HG02970 (cell line): ENCODE data around the gene HERC3.

Experiments used
- ATAC-seq: cut with Tn5 transposase; IDR thresholded peaks from one replicate; pipeline ENCODE4 v1.9.1; 2021; ENCODE audit warnings: mild to moderate bottlenecking, moderate library complexity, moderate number of reproducible peaks; ENCODE audit not compliant: unreplicated experiment, low FRiP score

HERC3 gene

GRCh38 chr4:88591787-88592599, at the start of gene HERC3:
Gene HERC3 (plus strand): TSS chr4:88592480. CDS start chr4:88605824, 13,344 bp downstream.
- ATAC-seq: peak; percentile 98

GRCh38 chr4:88549815-88550214, 42.5 kb upstream of the HERC3 start:
- no peak for ATAC-seq

GRCh38 chr4:88567591-88567990, 24.7 kb upstream of the HERC3 start:
- ATAC-seq: no peak

- no peak for ATAC-seq
These were observed 22.3 kb upstream of the HERC3 start for GRCh38 chr4:88570001-88570400.

GRCh38 chr4:88573276-88573980, 18.9 kb upstream of the HERC3 start:
- no peak for ATAC-seq

- no peak for ATAC-seq
These were observed 18.3 kb upstream of the HERC3 start for GRCh38 chr4:88573995-88574394.

- no peak for ATAC-seq
These were observed 17.1 kb upstream of the HERC3 start for GRCh38 chr4:88575186-88575585.

- no peak for ATAC-seq
These were observed 9.8 kb upstream of the HERC3 start for GRCh38 chr4:88582493-88582892.

GRCh38 chr4:88583631-88584470, 8.4 kb upstream of the HERC3 start:
- no peak for ATAC-seq

GRCh38 chr4:88584471-88584900, 7.8 kb upstream of the HERC3 start:
- no peak for ATAC-seq

GRCh38 chr4:88585917-88586316, 6.4 kb upstream of the HERC3 start:
- ATAC-seq: no peak

- no peak for ATAC-seq
These were observed 5.0 kb upstream of the HERC3 start for GRCh38 chr4:88587306-88587705.

GRCh38 chr4:88592600-88593448, 544 bp downstream of the HERC3 start:
- ATAC-seq: peak; percentile 59

GRCh38 chr4:88597970-88598660, 5.8 kb downstream of the HERC3 start:
- no peak for ATAC-seq

GRCh38 chr4:88599298-88599697, 7.0 kb downstream of the HERC3 start:
- no peak for ATAC-seq

- ATAC-seq: no peak
These were observed 7.4 kb downstream of the HERC3 start for GRCh38 chr4:88599714-88600113.

GRCh38 chr4:88600176-88600838, 8.0 kb downstream of the HERC3 start:
- ATAC-seq: no peak

GRCh38 chr4:88604978-88605678, 12.8 kb downstream of the HERC3 start:
- ATAC-seq: no peak
